Liver (tissue), 9 donors: ENCODE results near the gene LSMEM2. TPM values are rescaled to one million over a fixed set of nuclear protein-coding genes. Genes with fewer than 3 reads are reported as not detected.

Experiments
- DNase-seq: peaks from one replicate; pipeline ENCODE4 v3.0.0-alpha.2; 2017; ENCODE audit warnings: low spot score
- H3K27ac ChIP-seq, 2 donors: one replicate each; pipeline ENCODE4 v1.7.0; 2013; ENCODE audit warnings: inconsistent platforms in 2 of 2, low read length in 2 of 2, control low read depth in 1 of 2, low read depth in 1 of 2, mild to moderate bottlenecking in 1 of 2
- H3K27me3 ChIP-seq, 4 donors: one replicate each; pipeline versions ENCODE4 v1.6.1 to v1.7.0; 2013; ENCODE audit warnings: low read length in 3 of 4, inconsistent platforms in 1 of 4, mild to moderate bottlenecking in 1 of 4, moderate library complexity in 1 of 4; ENCODE audit not compliant: control insufficient read depth in 4 of 4, insufficient read depth in 4 of 4
- H3K36me3 ChIP-seq, 4 donors: one replicate each; pipeline versions ENCODE4 v1.6.1 to v1.7.0; 2013; ENCODE audit warnings: low read length in 3 of 4, mild to moderate bottlenecking in 3 of 4, low read depth in 1 of 4, moderate library complexity in 1 of 4; ENCODE audit not compliant: control insufficient read depth in 4 of 4, insufficient read depth in 3 of 4
- H3K4me1 ChIP-seq, 4 donors: one replicate each; pipeline versions ENCODE4 v1.6.1 to v1.7.0; 2013; ENCODE audit warnings: low read length in 3 of 4, mild to moderate bottlenecking in 3 of 4, moderate library complexity in 1 of 4; ENCODE audit not compliant: control insufficient read depth in 4 of 4, insufficient read depth in 4 of 4
- H3K4me3 ChIP-seq, 3 donors: one replicate each; pipeline versions ENCODE4 v1.6.1 to v1.7.0; 2013; ENCODE audit warnings: low read length in 3 of 3, control low read depth in 1 of 3, low read depth in 1 of 3, mild to moderate bottlenecking in 1 of 3
- H3K9ac ChIP-seq, 2 donors: one replicate each; pipeline ENCODE4 v1.7.0; 2013; ENCODE audit warnings: low read length in 2 of 2, mild to moderate bottlenecking in 2 of 2, moderate library complexity in 2 of 2, control low read depth in 1 of 2, low read depth in 1 of 2
- H3K9me3 ChIP-seq, 4 donors: one replicate each; pipeline versions ENCODE4 v1.6.1 to v1.7.0; 2013; ENCODE audit warnings: low read length in 3 of 4; ENCODE audit not compliant: control insufficient read depth in 4 of 4
- EGR1 ChIP-seq, 2 donors: IDR thresholded peaks; 2 replicates each; pipeline ENCODE4 v1.6.1; 2016 to 2018; ENCODE audit warnings: antibody characterized with exemption in 2 of 2, low read depth in 2 of 2
- FOXA1 ChIP-seq: IDR thresholded peaks from 2 replicates; pipeline ENCODE4 v1.6.1; 2016; ENCODE audit warnings: antibody characterized with exemption
- FOXA2 ChIP-seq: IDR thresholded peaks from 2 replicates; pipeline ENCODE4 v1.6.1; 2016; ENCODE audit warnings: antibody characterized with exemption
- GABPA ChIP-seq, 2 donors: IDR thresholded peaks in 1 of 2; conservative IDR thresholded peaks in 1 of 2; 2 replicates each; pipeline ENCODE4 v1.6.1; 2016; ENCODE audit warnings: antibody characterized with exemption in 2 of 2, mild to moderate bottlenecking in 1 of 2, moderate library complexity in 1 of 2
- HNF4A ChIP-seq, 2 donors: conservative IDR thresholded peaks; 2 replicates each; pipeline ENCODE4 v1.6.1; 2016; ENCODE audit warnings: antibody characterized with exemption in 2 of 2, mild to moderate bottlenecking in 2 of 2
- HNF4G ChIP-seq: IDR thresholded peaks from 2 replicates; pipeline ENCODE4 v1.6.1; 2016; ENCODE audit warnings: antibody characterized with exemption
- JUND ChIP-seq, 2 donors: IDR thresholded peaks; 2 replicates each; pipeline ENCODE4 v1.6.1; 2016; ENCODE audit warnings: antibody characterized with exemption in 2 of 2
- NR2F2 ChIP-seq: IDR thresholded peaks from 2 replicates; pipeline ENCODE4 v1.6.1; 2016; ENCODE audit warnings: antibody characterized with exemption
- RAD21 ChIP-seq, 2 donors: IDR thresholded peaks; 2 replicates each; pipeline ENCODE4 v1.6.1; 2016; ENCODE audit warnings: antibody characterized with exemption in 2 of 2, mild to moderate bottlenecking in 2 of 2
- RXRA ChIP-seq, 2 donors: IDR thresholded peaks; 2 replicates each; pipeline ENCODE4 v1.6.1; 2017 to 2018; ENCODE audit warnings: antibody characterized with exemption in 2 of 2, mild to moderate bottlenecking in 1 of 2
- SP1 ChIP-seq: IDR thresholded peaks from 2 replicates; pipeline ENCODE4 v1.6.1; 2018; ENCODE audit warnings: antibody characterized with exemption, mild to moderate bottlenecking
- TAF1 ChIP-seq: conservative IDR thresholded peaks from 2 replicates; pipeline ENCODE4 v1.6.1; 2016; ENCODE audit warnings: antibody characterized with exemption, mild to moderate bottlenecking
- YY1 ChIP-seq: IDR thresholded peaks from 2 replicates; pipeline ENCODE4 v1.6.1; 2016; ENCODE audit warnings: antibody characterized with exemption, mild to moderate bottlenecking
- ZBTB33 ChIP-seq: IDR thresholded peaks from 2 replicates; pipeline ENCODE4 v1.6.1; 2016; ENCODE audit warnings: antibody characterized with exemption
- WGBS: extraction: QIAGEN DNeasy Blood & Tissue Kit; methylation state at CpG from one replicate; pipeline ENCODE4 v1.1.7; 2013; 5-methylcytosine and 5-hydroxymethylcytosine counted together
- polyA plus RNA-seq, 2 donors: library from polyadenylated mRNA; stranded (reverse) in 1 of 2; unstranded in 1 of 2; fragments of 200-250 nt in 1 of 2; fragments of >200 nt in 1 of 2; fragmentation: Nextera tagmentation in 1 of 2; extraction: Ambion mirVana in 1 of 2; gene quantifications; one replicate each; pipeline versions ENCODE4 v1.2.1 to v1.2.3, GENCODE V29; 2013 to 2015
- total RNA-seq, 2 donors: library from RNA; depleted of rRNA; stranded (reverse); fragments of >200 nt; gene quantifications; one replicate each; pipeline ENCODE4 v1.2.3, GENCODE V29; 2014
- TF ChIP-seq, protein P1 (sequence below): IDR thresholded peaks from 2 replicates; pipeline ENCODE4 v1.6.1; 2016; ENCODE audit warnings: antibody characterized with exemption, mild to moderate bottlenecking
- TF ChIP-seq, protein P2 (sequence below): IDR thresholded peaks from 2 replicates; pipeline ENCODE4 v1.6.1; 2016; ENCODE audit warnings: antibody characterized with exemption
- TF ChIP-seq, protein P3 (sequence below): IDR thresholded peaks from 2 replicates; pipeline ENCODE4 v1.6.1; 2016; ENCODE audit warnings: antibody characterized with exemption
- TF ChIP-seq, protein P4 (sequence below): fragments of 150-350 bp; IDR thresholded peaks from 2 replicates; pipeline ENCODE4 v1.5.1; 2017; ENCODE audit warnings: improper control_type of control experiment, low read depth, low read length; ENCODE audit not compliant: missing input control
- donor health status: healthy.
- donor health status: healthy.
- donor health status: healthy.
- donor health status: healthy.
- donor health status: healthy.

The LSMEM2 gene
- total and polyA plus RNA-seq, 4 donors, result 0.03 to 0.08 TPM; not detected in 2

DNA sequence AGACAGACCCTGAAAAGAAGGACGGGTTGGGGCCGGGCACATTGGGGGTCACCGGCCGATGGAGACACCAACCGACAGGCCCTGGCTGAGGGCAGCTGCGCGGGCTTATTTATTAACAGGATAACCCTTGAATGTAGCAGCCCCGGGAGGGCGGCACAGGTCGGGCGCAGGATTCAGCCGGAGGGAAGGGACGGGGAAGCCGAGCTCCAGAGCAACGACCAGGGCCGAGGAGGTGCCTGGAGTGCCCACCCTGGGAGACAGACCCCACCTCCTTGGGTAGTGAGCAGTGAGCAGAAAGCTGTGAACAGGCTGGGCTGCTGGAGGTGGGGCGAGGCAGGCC is 2.2 kb upstream of the LSMEM2 start:
- TF ChIP-seq, protein P1, sequence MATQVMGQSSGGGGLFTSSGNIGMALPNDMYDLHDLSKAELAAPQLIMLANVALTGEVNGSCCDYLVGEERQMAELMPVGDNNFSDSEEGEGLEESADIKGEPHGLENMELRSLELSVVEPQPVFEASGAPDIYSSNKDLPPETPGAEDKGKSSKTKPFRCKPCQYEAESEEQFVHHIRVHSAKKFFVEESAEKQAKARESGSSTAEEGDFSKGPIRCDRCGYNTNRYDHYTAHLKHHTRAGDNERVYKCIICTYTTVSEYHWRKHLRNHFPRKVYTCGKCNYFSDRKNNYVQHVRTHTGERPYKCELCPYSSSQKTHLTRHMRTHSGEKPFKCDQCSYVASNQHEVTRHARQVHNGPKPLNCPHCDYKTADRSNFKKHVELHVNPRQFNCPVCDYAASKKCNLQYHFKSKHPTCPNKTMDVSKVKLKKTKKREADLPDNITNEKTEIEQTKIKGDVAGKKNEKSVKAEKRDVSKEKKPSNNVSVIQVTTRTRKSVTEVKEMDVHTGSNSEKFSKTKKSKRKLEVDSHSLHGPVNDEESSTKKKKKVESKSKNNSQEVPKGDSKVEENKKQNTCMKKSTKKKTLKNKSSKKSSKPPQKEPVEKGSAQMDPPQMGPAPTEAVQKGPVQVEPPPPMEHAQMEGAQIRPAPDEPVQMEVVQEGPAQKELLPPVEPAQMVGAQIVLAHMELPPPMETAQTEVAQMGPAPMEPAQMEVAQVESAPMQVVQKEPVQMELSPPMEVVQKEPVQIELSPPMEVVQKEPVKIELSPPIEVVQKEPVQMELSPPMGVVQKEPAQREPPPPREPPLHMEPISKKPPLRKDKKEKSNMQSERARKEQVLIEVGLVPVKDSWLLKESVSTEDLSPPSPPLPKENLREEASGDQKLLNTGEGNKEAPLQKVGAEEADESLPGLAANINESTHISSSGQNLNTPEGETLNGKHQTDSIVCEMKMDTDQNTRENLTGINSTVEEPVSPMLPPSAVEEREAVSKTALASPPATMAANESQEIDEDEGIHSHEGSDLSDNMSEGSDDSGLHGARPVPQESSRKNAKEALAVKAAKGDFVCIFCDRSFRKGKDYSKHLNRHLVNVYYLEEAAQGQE, result no peak
- TF ChIP-seq, protein P2, sequence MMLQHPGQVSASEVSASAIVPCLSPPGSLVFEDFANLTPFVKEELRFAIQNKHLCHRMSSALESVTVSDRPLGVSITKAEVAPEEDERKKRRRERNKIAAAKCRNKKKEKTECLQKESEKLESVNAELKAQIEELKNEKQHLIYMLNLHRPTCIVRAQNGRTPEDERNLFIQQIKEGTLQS, result no peak
- no peak for TF ChIP-seq ZBTB33
- TF ChIP-seq, protein P3, sequence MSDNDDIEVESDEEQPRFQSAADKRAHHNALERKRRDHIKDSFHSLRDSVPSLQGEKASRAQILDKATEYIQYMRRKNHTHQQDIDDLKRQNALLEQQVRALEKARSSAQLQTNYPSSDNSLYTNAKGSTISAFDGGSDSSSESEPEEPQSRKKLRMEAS, result no peak
- TF ChIP-seq JUND (IDR thresholded peaks at IDR 0.05), result no peak
- no peak for TF ChIP-seq FOXA1
- TF ChIP-seq FOXA2, result no peak
- no peak for TF ChIP-seq NR2F2
- TF ChIP-seq SP1, result no peak
- no peak for TF ChIP-seq YY1
- TF ChIP-seq RAD21 (IDR thresholded peaks at IDR 0.05), result no peak
- TF ChIP-seq HNF4A (conservative IDR thresholded peaks at IDR 0.05), result no peak
- TF ChIP-seq RXRA (IDR thresholded peaks at IDR 0.05), result no peak
- TF ChIP-seq, protein P4, sequence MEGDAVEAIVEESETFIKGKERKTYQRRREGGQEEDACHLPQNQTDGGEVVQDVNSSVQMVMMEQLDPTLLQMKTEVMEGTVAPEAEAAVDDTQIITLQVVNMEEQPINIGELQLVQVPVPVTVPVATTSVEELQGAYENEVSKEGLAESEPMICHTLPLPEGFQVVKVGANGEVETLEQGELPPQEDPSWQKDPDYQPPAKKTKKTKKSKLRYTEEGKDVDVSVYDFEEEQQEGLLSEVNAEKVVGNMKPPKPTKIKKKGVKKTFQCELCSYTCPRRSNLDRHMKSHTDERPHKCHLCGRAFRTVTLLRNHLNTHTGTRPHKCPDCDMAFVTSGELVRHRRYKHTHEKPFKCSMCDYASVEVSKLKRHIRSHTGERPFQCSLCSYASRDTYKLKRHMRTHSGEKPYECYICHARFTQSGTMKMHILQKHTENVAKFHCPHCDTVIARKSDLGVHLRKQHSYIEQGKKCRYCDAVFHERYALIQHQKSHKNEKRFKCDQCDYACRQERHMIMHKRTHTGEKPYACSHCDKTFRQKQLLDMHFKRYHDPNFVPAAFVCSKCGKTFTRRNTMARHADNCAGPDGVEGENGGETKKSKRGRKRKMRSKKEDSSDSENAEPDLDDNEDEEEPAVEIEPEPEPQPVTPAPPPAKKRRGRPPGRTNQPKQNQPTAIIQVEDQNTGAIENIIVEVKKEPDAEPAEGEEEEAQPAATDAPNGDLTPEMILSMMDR, result no peak
- no peak for TF ChIP-seq EGR1 (IDR thresholded peaks at IDR 0.05; ENCODE audit: low read depth in 2 of 2)
- no peak for TF ChIP-seq TAF1
- TF ChIP-seq HNF4G, result no peak
- TF ChIP-seq GABPA (IDR thresholded peaks at IDR 0.05 in 1 of 2, conservative IDR thresholded peaks at IDR 0.05 in 1 of 2), result no peak
- Histone ChIP-seq H3K36me3 (no peaks in the 10 kb centered on the region), H3K9me3 (no peaks in the 10 kb centered on the region), H3K4me3 (no peak overlapping the region), H3K27ac (no peak overlapping the region), H3K9ac (no peak overlapping the region), H3K4me1 (peaks cover 3 to 35% (median 15%) of the 10 kb centered on the region in 4 donors), H3K27me3 (peaks cover 0 to 2% (median 0%) of the 10 kb centered on the region in 4 donors)
- 44% methylated on average over 17 of the region's 17 CpGs for WGBS
- no peak for DNase-seq
